ENCODE data around the gene STAB1.

The STAB1 gene

DNA sequence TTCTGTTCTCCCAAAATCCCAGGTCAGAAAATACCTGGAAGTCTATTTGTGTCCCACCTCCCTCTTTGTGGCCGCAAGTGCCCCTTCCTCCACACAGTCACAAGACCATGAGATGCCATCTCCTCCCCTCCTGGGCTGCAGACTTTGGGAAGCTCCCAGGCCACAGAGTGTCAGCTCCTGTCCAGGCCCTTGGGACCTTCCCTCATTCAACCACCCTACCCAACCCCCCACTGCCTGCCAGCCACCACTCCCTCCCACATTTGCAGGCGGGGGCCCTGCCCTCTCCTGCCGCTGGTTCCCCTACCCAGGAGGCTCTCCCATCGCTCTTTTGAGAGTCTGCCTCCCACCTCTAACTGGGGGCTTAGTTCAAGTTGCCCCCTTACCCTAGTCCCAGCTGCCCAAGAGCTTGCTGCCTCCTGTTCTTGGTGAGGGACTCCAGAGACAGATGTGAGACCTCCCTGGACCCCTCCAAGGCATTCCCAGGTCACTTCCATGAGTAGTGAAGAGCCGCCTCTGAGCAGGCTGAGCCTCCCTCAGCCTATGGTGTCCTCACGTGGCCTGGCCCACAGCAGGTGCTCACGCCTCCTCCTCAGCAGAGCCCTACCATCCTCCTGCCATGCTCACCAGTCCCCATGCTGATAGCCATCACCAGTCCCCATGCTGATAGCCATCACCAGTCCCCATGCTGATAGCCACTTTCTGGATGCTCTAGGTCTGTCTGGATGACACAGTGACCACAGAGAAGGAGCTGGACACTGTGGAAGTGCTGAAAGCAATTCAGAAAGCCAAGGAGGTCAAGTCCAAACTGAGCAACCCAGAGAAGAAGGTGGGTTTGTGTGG, 15.9 kb upstream of the STAB1 start:
- Mint-ChIP-seq H3K27ac (no peak overlapping the region), H3K27me3 (no peaks in the 10 kb centered on the region), H3K9me3 (no peaks in the 10 kb centered on the region), H3K4me1 (no peaks in the 10 kb centered on the region), H3K36me3 (peaks cover 6% of the 10 kb centered on the region), H3K4me3 (no peak overlapping the region)

DNA sequence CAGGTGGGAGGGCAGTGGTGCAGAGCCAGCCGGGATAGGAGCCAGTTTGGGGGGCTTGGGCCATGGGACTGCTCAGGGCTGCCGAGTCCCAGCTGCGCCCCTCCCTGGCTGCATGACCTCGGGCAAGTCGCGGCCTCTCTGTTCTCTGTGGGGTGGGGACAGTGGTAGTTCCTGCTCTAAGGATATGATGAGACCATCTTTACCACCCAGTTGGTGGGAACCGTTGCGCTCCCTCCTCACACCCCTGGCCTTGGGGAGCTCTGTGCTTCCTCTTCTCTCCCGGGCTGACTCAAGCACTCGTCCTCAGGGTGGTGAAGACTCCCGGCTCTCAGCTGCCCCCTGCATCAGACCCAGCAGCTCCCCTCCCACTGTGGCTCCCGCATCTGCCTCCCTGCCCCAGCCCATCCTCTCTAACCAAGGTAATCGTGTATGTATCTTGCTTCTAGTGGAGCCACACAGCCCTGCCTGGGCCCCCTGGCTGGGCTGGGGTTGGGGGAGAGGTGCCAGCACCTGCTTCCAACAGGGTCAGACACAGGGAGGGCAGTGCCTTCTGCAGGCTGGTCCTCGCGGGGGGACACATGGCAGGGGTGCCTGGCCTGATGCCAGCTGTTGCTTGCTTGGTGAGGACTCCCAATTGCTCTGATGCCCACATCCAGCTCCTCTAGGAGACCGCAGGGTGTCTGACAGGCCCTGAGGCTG, 15.1 kb upstream of the STAB1 start:
- H3K27ac Mint-ChIP-seq: no peak overlapping the region
- no peaks in the 10 kb centered on the region for H3K9me3 Mint-ChIP-seq
- no peak overlapping the region for H3K4me3 Mint-ChIP-seq
- peaks cover 6% of the 10 kb centered on the region for H3K36me3 Mint-ChIP-seq
- no peaks in the 10 kb centered on the region for H3K4me1 Mint-ChIP-seq
- H3K27me3 Mint-ChIP-seq: no peaks in the 10 kb centered on the region

DNA sequence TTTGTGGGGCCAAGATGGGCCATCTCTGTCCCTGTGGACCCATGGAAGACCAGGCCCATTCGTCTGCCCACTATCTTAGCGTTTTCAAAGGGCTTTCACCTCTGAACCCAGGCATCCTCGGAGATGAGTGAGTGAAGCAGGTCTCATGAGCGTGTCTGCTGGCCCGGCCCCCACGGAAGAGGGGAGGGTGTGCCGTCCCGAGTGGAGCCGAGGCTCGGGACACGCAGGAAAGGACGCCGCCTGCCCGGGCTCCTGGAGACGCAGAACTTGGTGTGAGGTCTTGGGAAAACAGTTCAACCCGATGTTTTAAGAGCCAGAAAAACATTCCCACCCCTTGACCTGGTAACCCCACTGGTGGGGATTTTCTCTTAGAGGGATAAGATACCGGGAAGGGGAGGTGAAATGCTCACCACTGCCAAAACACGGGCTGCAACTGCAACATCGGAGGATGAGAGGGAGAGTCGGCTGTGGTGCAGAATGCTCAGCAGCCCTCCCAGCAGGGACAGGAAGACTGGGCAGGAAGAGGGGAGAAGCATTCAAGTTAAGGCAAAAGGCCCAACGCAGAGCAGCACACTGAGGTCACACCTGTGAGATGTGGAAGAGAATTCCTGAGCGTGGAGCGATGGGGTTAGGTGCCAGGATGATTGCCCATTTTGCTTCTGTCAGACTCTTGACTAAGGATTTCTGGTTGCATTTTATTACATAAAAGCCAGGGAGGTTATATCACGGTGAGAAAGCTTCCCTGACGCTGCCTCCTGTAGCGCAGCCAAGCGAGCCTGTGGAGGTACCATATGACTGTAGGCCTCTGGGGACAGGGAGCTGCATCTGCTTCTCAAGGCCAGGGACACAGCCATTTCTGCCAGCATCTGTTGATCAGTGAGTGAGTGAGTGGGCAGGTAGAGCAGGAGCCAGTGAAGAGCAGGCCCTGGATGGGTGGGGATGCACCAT, 14.1 kb upstream of the STAB1 start:
- Mint-ChIP-seq H3K36me3 (peaks cover 6% of the 10 kb centered on the region), H3K27ac (no peak overlapping the region), H3K4me3 (no peak overlapping the region)

DNA sequence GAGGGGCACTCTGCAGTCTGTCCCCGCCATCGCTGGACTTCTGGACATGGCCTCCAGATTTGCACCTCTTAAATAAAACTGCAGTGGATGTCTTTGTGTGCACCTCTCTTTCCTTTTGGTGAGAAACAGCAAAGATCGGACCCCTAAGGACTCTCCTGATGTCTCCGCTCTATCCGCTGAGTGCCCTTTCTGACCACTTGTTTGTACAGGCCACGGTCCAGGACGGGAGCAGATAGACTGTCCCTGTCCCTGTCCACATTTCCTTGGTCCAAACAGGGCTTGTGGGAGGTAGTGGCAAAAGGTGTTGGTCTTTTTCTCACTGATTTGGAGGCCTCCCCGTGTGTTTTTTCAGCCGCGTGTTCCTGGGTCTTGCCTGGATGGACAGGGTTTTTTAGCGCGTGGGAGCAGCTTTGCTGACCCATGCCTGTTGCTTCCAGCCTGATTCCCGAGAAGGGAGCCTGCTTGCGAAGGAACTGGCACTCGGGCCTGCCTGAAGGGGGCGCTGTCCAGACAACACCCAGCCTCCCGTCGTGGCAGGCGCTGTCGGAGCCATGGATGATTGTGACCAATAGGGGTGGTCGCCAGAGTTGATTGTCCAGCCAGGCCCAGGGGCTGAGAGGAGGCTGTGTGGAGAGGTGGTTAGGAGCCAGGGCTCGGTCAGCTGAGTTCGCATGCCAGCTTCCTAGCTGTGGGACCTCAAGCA, 13.2 kb upstream of the STAB1 start:
- Mint-ChIP-seq H3K4me3 (no peak overlapping the region), H3K27ac (no peak overlapping the region), H3K4me1 (no peaks in the 10 kb centered on the region), H3K9me3 (no peaks in the 10 kb centered on the region), H3K27me3 (no peaks in the 10 kb centered on the region), H3K36me3 (peaks cover 6% of the 10 kb centered on the region)

More for the DNA sequence above, 14.1 kb upstream of the STAB1 start:
- Mint-ChIP-seq H3K4me1 (no peaks in the 10 kb centered on the region), H3K27me3 (no peaks in the 10 kb centered on the region), H3K9me3 (no peaks in the 10 kb centered on the region)

DNA sequence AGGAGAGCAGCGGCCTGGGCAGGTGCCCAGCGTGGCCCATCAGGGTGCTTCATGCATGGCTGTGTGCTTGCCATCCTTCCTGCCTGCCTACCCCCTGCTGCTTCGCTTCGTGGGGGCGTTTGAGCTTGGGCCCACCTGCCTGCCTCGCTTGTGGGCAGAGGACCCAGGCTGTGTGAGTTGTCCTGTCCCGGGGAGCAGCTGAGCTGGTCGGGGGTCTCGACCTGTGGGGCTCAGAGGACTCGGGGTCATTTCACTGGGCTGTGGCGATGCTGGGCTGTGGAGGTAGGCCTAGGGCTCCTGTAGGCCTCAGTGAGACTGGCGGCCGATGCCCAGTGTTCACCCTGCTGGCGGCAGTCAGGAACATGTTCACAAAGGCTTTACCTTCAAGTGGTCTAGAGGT, 12.1 kb upstream of the STAB1 start:
- Mint-ChIP-seq H3K9me3 (no peaks in the 10 kb centered on the region), H3K36me3 (peaks cover 8% of the 10 kb centered on the region), H3K4me3 (no peak overlapping the region), H3K27ac (no peak overlapping the region), H3K4me1 (no peaks in the 10 kb centered on the region), H3K27me3 (no peaks in the 10 kb centered on the region)

DNA sequence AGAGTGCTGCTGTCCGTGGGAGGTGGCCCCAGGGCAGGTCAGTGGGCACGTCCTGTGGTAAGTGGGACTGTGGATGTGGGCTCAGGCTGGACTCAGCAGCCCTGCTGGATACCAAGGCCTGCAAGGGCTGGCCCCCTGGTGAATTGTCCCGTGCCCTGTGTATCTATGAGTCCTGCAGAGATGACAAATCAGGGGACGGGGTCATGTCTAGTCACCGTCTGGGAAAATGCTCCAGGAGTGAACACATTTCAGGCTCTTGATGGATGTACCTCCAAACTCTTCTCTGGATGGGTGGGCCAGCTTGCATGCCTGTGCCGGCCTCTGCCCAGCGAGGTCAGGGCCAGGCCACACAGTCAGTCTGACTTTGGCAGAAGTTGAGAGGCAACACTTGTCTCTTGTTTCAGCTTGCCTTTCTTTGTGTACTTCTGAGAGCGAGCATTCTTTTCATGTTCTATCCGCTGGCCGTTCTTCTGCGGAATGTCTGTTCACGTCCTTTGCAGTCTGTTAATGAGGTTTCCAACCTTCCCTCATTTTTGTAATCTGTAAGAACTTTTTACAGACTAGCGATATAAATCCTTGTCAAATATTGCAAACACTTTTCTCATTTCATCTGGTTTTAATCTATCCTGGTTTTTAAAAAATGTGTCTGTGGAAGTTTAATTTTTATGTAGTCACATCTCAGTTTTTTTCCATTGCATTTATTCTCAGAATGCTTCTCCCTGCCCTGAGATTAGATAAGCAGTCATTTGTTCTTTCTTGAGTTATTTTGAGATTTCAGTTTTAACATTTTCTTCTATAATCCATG, 11.4 kb upstream of the STAB1 start:
- no peaks in the 10 kb centered on the region for H3K27me3 Mint-ChIP-seq
- H3K4me3 Mint-ChIP-seq: no peak overlapping the region
- no peaks in the 10 kb centered on the region for H3K9me3 Mint-ChIP-seq
- H3K4me1 Mint-ChIP-seq: no peaks in the 10 kb centered on the region
- H3K36me3 Mint-ChIP-seq: peaks cover 8% of the 10 kb centered on the region
- H3K27ac Mint-ChIP-seq: no peak overlapping the region

DNA sequence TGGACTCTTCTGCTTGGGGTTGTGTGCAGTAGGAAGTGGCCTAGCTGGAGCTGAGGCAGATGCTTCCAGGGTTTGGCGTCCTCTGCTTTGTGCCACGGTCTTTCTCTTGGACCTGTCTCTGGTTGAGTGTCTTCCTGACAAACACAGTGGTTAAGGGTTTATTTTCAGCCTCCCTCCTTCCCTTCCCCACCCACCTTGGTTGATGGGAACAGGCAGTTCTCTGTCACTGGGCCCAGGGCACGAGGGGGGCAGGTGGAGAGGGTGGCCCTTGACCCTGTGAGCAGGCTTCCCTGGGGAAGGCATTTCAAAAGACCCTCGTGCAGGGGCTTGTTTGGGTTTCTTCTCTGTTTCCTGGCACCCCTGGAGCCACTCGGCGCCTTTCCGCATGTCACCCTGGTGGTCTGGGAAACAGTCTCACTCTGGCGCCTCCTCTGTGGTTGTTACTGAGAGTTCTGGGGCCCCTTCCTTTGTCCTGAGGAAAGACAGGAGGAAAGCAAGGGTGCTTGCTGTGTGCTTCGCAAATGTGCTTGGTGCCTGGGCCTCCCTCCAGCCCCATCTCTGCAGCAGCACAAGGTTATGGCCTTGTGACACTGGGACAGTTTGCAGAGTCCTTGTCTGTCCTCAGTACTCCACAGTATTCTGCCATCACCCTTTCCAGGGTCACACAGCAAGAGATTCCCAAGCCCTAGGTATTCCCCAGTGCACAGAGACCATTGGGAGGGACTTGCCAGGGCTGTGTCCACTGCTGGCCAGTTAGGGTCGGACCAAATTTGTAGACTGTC, 10.3 kb upstream of the STAB1 start:
- Mint-ChIP-seq H3K27me3 (no peaks in the 10 kb centered on the region), H3K27ac (peak overlapping the region; percentile 70)

DNA sequence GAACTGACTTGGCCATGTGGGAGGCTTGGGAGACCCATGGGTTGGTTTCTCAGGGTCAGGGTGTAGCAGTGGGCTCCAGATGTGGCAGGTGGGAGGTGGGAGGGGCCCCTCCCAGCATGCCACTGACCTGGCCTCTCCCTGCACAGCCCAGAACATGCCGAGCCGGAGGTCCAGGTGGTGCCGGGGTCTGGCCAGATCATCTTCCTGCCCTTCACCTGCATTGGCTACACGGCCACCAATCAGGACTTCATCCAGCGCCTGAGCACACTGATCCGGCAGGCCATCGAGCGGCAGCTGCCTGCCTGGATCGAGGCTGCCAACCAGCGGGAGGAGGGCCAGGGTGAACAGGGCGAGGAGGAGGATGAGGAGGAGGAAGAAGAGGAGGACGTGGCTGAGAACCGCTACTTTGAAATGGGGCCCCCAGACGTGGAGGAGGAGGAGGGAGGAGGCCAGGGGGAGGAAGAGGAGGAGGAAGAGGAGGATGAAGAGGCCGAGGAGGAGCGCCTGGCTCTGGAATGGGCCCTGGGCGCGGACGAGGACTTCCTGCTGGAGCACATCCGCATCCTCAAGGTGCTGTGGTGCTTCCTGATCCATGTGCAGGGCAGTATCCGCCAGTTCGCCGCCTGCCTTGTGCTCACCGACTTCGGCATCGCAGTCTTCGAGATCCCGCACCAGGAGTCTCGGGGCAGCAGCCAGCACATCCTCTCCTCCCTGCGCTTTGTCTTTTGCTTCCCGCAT, 7.9 kb upstream of the STAB1 start:
- H3K4me1 Mint-ChIP-seq: no peaks in the 10 kb centered on the region
- H3K27ac Mint-ChIP-seq: no peak overlapping the region
- no peaks in the 10 kb centered on the region for H3K9me3 Mint-ChIP-seq
- no peak overlapping the region for H3K4me3 Mint-ChIP-seq
- H3K36me3 Mint-ChIP-seq: peaks cover 2% of the 10 kb centered on the region
- H3K27me3 Mint-ChIP-seq: no peaks in the 10 kb centered on the region

More for the DNA sequence above, 10.3 kb upstream of the STAB1 start:
- Mint-ChIP-seq H3K36me3 (peaks cover 5% of the 10 kb centered on the region), H3K9me3 (no peaks in the 10 kb centered on the region), H3K4me1 (no peaks in the 10 kb centered on the region), H3K4me3 (no peak overlapping the region)

DNA sequence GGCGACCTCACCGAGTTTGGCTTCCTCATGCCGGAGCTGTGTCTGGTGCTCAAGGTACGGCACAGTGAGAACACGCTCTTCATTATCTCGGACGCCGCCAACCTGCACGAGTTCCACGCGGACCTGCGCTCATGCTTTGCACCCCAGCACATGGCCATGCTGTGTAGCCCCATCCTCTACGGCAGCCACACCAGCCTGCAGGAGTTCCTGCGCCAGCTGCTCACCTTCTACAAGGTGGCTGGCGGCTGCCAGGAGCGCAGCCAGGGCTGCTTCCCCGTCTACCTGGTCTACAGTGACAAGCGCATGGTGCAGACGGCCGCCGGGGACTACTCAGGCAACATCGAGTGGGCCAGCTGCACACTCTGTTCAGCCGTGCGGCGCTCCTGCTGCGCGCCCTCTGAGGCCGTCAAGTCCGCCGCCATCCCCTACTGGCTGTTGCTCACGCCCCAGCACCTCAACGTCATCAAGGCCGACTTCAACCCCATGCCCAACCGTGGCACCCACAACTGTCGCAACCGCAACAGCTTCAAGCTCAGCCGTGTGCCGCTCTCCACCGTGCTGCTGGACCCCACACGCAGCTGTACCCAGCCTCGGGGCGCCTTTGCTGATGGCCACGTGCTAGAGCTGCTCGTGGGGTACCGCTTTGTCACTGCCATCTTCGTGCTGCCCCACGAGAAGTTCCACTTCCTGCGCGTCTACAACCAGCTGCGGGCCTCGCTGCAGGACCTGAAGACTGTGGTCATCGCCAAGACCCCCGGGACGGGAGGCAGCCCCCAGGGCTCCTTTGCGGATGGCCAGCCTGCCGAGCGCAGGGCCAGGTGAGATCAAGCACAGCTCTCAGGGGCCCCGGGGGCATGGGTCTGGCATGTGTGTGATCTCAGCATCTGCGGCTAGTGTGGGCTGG, 7.1 kb upstream of the STAB1 start:
- no peak overlapping the region for H3K27ac Mint-ChIP-seq
- H3K4me3 Mint-ChIP-seq: no peak overlapping the region
- no peaks in the 10 kb centered on the region for H3K9me3 Mint-ChIP-seq
- peaks cover 2% of the 10 kb centered on the region for H3K36me3 Mint-ChIP-seq
- no peaks in the 10 kb centered on the region for H3K27me3 Mint-ChIP-seq
- H3K4me1 Mint-ChIP-seq: no peaks in the 10 kb centered on the region

DNA sequence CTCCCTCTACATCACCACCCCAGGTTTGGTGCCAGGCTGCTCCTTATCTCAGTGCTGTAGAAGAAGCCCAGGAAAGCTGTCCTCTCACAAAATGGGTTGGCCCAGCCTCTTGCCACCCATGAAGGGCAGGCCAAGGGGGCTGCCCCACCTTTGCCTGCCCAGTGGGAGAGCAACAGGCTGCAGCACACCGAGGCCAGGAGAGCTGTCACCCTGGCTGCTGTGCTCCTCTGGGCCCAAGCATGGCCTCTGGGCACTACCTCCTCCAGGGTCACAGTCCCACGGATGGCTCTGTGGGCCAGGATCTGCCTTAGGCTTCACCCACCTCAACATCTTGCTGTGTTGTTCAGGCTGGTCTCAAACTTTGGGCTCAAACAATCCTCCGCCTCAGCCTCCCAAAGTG, 6.4 kb upstream of the STAB1 start:
- no peak overlapping the region for H3K27ac Mint-ChIP-seq
- no peaks in the 10 kb centered on the region for H3K27me3 Mint-ChIP-seq
- H3K4me3 Mint-ChIP-seq: no peak overlapping the region
- H3K9me3 Mint-ChIP-seq: no peaks in the 10 kb centered on the region
- no peaks in the 10 kb centered on the region for H3K4me1 Mint-ChIP-seq
- H3K36me3 Mint-ChIP-seq: peaks cover 2% of the 10 kb centered on the region

DNA sequence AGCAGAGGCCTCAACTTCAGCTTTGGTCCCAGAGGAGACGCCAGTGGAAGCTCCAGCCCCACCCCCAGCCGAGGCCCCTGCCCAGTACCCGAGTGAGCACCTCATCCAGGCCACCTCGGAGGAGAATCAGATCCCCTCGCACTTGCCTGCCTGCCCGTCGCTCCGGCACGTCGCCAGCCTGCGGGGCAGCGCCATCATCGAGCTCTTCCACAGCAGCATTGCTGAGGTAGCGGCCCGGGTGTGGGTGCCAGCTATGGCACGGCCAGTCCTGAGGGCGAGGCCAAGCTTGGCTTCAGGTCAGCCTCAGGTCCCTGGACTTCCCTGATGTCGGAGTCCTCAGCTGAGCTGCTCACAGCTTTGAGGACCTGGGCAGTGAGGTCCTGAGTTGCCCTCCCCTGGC, 5.7 kb upstream of the STAB1 start:
- H3K9me3 Mint-ChIP-seq: no peaks in the 10 kb centered on the region
- H3K27ac Mint-ChIP-seq: no peak overlapping the region
- H3K36me3 Mint-ChIP-seq: peaks cover 2% of the 10 kb centered on the region
- H3K4me3 Mint-ChIP-seq: no peak overlapping the region
- H3K4me1 Mint-ChIP-seq: no peaks in the 10 kb centered on the region
- no peaks in the 10 kb centered on the region for H3K27me3 Mint-ChIP-seq

DNA sequence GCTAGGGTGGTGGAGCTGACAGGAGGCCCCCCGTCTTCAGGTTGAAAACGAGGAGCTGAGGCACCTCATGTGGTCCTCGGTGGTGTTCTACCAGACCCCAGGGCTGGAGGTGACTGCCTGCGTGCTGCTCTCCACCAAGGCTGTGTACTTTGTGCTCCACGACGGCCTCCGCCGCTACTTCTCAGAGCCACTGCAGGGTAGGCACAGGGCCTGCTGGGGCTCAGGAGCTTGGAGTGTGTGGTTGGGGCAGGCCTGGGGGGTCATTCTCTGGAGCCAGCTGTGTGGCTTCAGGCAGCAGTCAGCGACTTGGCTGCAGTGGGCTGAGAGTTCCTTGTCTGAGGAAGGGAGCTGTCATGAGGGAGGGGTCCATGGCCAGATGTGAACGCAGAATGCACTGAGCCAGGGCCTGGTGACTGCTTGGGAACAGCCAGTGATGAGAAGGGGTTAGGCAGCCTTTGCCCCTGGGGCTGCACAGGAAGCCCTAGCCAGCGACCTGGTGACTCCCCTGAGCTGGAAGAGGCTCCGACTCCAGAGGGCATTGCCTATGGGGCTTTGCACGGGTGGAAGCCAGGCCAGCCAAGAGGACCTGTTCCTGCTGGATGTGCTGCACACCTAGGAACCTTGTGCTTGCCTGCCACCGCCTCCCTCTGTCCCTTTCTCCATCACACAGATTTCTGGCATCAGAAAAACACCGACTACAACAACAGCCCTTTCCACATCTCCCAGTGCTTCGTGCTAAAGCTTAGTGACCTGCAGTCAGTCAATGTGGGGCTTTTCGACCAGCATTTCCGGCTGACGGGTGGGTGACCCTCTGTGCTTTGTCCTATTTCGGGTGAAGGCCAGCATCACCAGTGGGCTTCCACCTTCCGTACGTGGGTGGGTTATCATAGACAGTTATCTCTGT, 4.9 kb upstream of the STAB1 start:
- no peak overlapping the region for H3K27ac Mint-ChIP-seq
- peaks cover 2% of the 10 kb centered on the region for H3K36me3 Mint-ChIP-seq
- H3K4me3 Mint-ChIP-seq: no peak overlapping the region
- no peaks in the 10 kb centered on the region for H3K4me1 Mint-ChIP-seq
- H3K27me3 Mint-ChIP-seq: no peaks in the 10 kb centered on the region
- no peaks in the 10 kb centered on the region for H3K9me3 Mint-ChIP-seq

Data from activated naive CD4-positive, alpha-beta T cell treated with anti-CD3 and anti-CD28 coated beads, Interleukin-2, amount 50 U/mL, for 24 hours (primary cell).